Measurements from ENCODE around the gene SPATA22. TPM values are rescaled to one million over a fixed set of nuclear protein-coding genes. Genes with fewer than 3 reads are reported as not detected.

SPATA22 gene
- total and polyA plus RNA-seq, 12 donors: 0.09 to 3.1 (median 0.37) TPM; not detected in 2

DNA sequence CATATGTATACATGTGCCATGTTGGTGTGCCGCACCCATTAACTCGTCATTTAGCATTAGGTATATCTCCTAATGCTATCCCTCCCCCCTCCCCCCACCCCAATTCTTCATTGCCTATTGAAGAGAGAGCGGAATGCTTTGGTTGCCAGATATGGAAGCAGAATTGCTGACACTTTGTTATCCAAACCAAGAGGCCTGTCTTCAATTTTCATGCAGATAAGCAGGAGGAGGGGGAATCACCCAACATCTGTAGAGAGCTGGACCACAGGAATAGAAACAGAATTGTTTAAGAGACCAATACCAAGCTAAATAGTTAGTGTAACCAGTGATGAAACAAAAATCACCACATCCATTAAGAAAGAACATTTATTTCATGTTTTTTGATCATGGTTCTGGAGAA lies 11.2 kb upstream of the SPATA22 start:
- intact Hi-C loops (cut with DNase I): no loop called here
- no peaks in the 10 kb centered on the region for H3K36me3 ChIP-seq
- no peak for ATAC-seq
- H3K4me1 ChIP-seq: no peaks in the 10 kb centered on the region
- no peak for DNase-seq
- H3K4me3 ChIP-seq: no peak overlapping the region
- TF ChIP-seq, protein P1, sequence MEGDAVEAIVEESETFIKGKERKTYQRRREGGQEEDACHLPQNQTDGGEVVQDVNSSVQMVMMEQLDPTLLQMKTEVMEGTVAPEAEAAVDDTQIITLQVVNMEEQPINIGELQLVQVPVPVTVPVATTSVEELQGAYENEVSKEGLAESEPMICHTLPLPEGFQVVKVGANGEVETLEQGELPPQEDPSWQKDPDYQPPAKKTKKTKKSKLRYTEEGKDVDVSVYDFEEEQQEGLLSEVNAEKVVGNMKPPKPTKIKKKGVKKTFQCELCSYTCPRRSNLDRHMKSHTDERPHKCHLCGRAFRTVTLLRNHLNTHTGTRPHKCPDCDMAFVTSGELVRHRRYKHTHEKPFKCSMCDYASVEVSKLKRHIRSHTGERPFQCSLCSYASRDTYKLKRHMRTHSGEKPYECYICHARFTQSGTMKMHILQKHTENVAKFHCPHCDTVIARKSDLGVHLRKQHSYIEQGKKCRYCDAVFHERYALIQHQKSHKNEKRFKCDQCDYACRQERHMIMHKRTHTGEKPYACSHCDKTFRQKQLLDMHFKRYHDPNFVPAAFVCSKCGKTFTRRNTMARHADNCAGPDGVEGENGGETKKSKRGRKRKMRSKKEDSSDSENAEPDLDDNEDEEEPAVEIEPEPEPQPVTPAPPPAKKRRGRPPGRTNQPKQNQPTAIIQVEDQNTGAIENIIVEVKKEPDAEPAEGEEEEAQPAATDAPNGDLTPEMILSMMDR (IDR thresholded peaks at IDR 0.05): no peak
- H3K9me3 ChIP-seq: no peaks in the 10 kb centered on the region
- WGBS, 2 donors: 53 to 66% methylated on average over 3 of the region's 3 CpGs
- H3K27ac ChIP-seq: no peak overlapping the region
- no peaks in the 10 kb centered on the region for H3K27me3 ChIP-seq

DNA sequence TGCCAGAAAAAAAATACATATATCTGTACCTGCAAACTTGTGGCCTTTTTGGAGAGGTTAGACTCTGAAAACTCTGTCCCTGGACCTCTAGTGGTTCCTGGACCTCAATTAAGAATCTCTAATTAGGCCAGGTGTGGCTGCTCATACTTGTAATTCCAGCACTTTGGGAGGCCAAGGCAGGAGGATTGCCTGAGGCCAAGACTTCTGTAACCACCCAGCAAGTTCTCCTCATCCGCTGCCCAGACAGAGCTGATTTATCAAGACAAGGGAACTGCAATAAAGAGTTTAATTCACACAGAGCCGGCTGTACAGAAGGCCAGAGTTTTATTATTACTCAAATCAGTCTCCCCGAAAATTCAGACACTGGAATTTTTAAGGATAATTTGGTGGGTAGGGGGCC lies 8.4 kb upstream of the SPATA22 start:
- no peaks in the 10 kb centered on the region for H3K27me3 ChIP-seq
- H3K4me1 ChIP-seq: peaks cover 0 to 9% (median 0%) of the 10 kb centered on the region in 9 donors
- DNase-seq (no peak), ATAC-seq (no peak)
- no peak overlapping the region for H3K4me3 ChIP-seq
- H3K9me3 ChIP-seq: no peaks in the 10 kb centered on the region
- H3K27ac ChIP-seq: no peak overlapping the region
- TF ChIP-seq, protein P1 (IDR thresholded peaks at IDR 0.05): no peak
- intact Hi-C loops (cut with DNase I): no loop called here
- no peaks in the 10 kb centered on the region for H3K36me3 ChIP-seq
- WGBS, 2 donors: 85 to 93% methylated on average over 3 of the region's 3 CpGs

DNA sequence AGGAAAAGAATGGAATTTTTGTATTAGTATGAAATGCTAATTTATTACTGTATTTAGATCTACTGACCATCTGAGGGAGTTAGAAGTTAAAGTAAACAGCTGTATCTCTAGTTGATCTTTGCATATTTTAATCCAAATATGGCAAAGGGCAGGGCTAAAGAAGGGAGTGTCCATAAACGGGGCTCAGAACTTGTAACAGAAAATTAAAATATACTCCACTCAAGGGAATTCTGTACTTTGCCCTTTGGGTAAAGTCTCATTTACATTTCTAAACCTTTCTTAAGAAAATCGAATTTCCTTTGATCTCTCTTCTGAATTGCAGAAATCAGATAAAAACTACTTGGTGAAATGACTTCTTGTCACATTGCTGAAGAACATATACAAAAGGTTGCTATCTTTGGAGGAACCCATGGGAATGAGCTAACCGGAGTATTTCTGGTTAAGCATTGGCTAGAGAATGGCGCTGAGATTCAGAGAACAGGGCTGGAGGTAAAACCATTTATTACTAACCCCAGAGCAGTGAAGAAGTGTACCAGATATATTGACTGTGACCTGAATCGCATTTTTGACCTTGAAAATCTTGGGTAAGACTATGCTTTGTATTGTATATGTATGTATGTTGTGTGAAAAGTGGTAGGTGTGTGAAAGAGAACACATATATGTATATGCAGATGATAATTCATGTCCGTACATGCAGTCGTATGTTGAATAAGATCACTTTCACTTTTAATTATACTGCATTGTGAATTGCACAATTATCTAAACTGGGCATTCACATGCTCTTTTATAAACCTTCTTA lies 4.4 kb upstream of the SPATA22 start, which contains the start of gene ASPA:
Gene ASPA, plus strand, starts transcription at position 186 of the 799 bp plus-strand sequence. Its CDS starts 163 bp downstream, at position 349.
- intact Hi-C loops (cut with DNase I): no loop called here
- ATAC-seq (peak in 4 of 8 donors; percentile 38 to 73 (median 59)), DNase-seq (no peak)
- Histone ChIP-seq H3K36me3 (no peaks in the 10 kb centered on the region), H3K9me3 (no peaks in the 10 kb centered on the region), H3K27ac (peak within 1 kb of the TSS in 4 of 10 donors; percentile 4 to 50 (median 14)), H3K4me1 (peaks cover 0 to 13% (median 0%) of the 10 kb centered on the region in 9 donors), H3K27me3 (no peaks in the 10 kb centered on the region), H3K4me3 (peak within 1 kb of the TSS in 9 of 10 donors; percentile 18 to 49 (median 39))
- TF ChIP-seq, protein P1 (IDR thresholded peaks at IDR 0.05): no peak
- WGBS, 2 donors: 53 to 67% methylated on average over 7 of the region's 7 CpGs

DNA sequence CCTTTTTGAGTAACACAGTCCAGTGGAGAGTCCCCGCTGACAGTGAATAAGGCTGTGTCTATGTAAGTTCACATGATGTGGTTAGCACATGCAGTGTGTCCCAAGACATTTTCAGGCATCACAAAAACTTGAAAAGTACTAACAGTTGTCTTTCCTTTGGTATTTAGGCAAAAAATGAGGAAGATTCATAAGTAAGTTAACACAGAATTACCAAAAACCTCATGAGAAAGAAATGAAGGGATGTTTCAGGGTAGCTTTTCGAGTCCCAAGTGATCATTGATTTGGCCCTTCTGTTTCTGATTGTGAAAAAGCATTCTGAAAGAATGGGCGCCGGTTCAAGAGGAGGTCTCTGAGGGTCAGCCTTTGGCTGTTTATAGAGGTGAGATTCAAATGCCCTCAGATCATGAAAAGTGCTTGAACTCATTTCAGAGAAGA lies 3.6 kb upstream of the SPATA22 start:
- Histone ChIP-seq H3K4me1 (peaks cover 0 to 13% (median 0%) of the 10 kb centered on the region in 9 donors), H3K4me3 (peak overlapping the region in 4 of 10 donors; percentile 39 to 47 (median 44)), H3K27me3 (no peaks in the 10 kb centered on the region), H3K9me3 (no peaks in the 10 kb centered on the region), H3K36me3 (no peaks in the 10 kb centered on the region), H3K27ac (peak overlapping the region in 4 of 10 donors; percentile 4 to 50 (median 14))
- TF ChIP-seq, protein P1 (IDR thresholded peaks at IDR 0.05): no peak
- ATAC-seq: peak in 1 of 8 donors; percentile 53
- 66 to 70% methylated on average over 4 of the region's 4 CpGs for WGBS, 2 donors
- intact Hi-C loops (cut with DNase I): no loop called here
- DNase-seq: no peak
